ENCODE measurements around the gene PLEKHA3. TPM values are rescaled to one million over a fixed set of nuclear protein-coding genes. Genes with fewer than 3 reads are reported as not detected.

The PLEKHA3 gene
- total RNA-seq, 2 donors from 2014 or later, result 20.4 to 34.1 TPM

DNA sequence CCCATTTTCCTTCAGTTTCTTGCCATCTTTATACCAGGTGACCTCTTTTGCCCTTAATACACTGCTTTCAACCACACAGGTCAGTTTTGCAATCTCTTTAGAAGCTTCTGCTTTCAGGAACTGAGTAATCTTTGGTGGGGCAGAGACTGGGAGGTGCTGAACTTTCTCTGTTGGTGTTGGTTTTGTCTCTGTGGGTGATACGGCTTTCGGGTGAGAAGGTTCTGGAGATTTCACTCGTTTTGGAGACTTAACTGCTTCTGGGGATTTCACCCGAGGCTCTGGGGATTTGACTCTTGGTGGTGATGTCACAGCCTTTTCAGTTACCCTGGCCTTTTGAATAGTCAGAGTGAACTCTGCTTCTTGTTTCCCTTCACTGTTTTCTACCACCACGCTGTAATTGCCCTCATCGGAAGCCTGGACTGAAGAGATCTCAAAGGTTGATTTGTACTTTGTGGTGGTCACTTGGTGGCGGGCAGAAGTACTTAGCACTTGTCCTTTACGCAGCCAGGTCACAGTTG lies 50.4 kb downstream of the PLEKHA3 start:
- peaks cover 38 to 51% of the 10 kb centered on the region in 2 donors for H3K36me3 Mint-ChIP-seq
- DNase-seq (ENCODE audit: low spot score in 2 of 2), result peak; percentile 42 to 76
- H3K9me3 Mint-ChIP-seq, result peaks cover 5 to 7% of the 10 kb centered on the region in 2 donors
- peak overlapping the region; percentile 26 to 50 for H3K27ac Mint-ChIP-seq
- ATAC-seq, result peak; percentile 95

DNA sequence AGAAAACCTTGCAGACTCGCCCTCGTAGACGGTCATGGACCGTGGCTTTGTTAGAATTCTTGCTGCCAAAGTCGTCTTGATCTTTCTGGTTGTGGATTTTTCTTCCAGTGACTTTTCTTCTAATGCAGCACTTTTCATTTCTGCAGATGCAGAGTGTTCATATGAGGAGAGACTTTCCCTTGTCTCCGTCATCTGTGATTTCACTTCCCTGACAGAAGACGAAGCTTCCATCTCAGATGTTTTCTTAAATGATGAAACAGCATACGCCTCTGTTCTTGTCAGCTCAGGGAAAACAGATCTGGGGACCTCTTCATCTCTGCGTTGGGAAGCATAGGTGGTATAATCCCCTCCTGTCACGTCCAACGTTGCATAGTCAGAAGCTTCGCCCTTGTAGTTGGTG lies 50.9 kb downstream of the PLEKHA3 start:
- peaks cover 36 to 47% of the 10 kb centered on the region in 2 donors for H3K36me3 Mint-ChIP-seq
- ATAC-seq (no peak), DNase-seq (ENCODE audit: low spot score in 2 of 2) (no peak)
- peaks cover 5 to 7% of the 10 kb centered on the region in 2 donors for H3K9me3 Mint-ChIP-seq
- peak overlapping the region; percentile 26 to 50 for H3K27ac Mint-ChIP-seq

GRCh38 chr2:178536037-178536436 lies 55.8 kb downstream of the PLEKHA3 start:
- H3K9me3 Mint-ChIP-seq, result peaks cover 5 to 7% of the 10 kb centered on the region in 2 donors
- H3K36me3 Mint-ChIP-seq, result peaks cover 44 to 45% of the 10 kb centered on the region in 2 donors
- DNase-seq (ENCODE audit: low spot score in 2 of 2) (no peak), ATAC-seq (no peak)
- H3K27ac Mint-ChIP-seq, result no peak overlapping the region

GRCh38 chr2:178542161-178542560 lies 61.9 kb downstream of the PLEKHA3 start:
- Mint-ChIP-seq H3K27ac (peak overlapping the region in 1 of 2 donors; percentile 83), H3K36me3 (peaks cover 7 to 29% of the 10 kb centered on the region in 2 donors), H3K9me3 (no peaks in the 10 kb centered on the region)
- ATAC-seq (no peak), DNase-seq (ENCODE audit: low spot score in 2 of 2) (no peak)

- no peak for ATAC-seq
- no peak overlapping the region for H3K27ac Mint-ChIP-seq
- peaks cover 10 to 32% of the 10 kb centered on the region in 2 donors for H3K36me3 Mint-ChIP-seq
Measured at GRCh38 chr2:178542569-178542968, 62.3 kb downstream of the PLEKHA3 start.

GRCh38 chr2:178550352-178550751 lies 70.1 kb downstream of the PLEKHA3 start:
- no peak overlapping the region for H3K27ac Mint-ChIP-seq
- peaks cover 0 to 7% of the 10 kb centered on the region in 2 donors for H3K9me3 Mint-ChIP-seq
- no peak for DNase-seq (ENCODE audit: low spot score in 2 of 2)
- peaks cover 59% of the 10 kb centered on the region in 2 donors for H3K36me3 Mint-ChIP-seq
- ATAC-seq, result no peak

More at GRCh38 chr2:178542569-178542968, 62.3 kb downstream of the PLEKHA3 start:
- H3K9me3 Mint-ChIP-seq, result peaks cover 0 to 2% of the 10 kb centered on the region in 2 donors
- no peak for DNase-seq (ENCODE audit: low spot score in 2 of 2)

DNA sequence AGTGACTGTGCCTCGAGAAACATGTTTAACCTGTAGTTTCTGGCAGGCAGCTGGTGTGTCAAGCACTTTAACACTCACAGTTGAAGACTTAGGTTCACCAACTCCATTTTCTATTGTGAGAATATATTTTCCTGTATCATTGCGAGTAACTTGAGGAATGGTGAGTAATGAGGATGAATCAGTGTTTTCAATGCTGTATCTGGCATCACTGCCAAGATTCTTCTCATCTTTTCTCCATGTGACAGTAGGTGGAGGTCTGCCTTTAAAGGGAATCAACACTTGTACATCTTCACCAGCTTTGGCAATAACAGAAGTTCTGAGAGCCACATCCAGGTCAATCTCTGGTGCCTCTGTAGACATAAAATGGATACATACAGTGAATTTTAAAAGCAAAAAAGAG lies 72.8 kb downstream of the PLEKHA3 start:
- DNase-seq (ENCODE audit: low spot score in 2 of 2) (no peak), ATAC-seq (peak; percentile 35 to 57)
- peaks cover 55 to 57% of the 10 kb centered on the region in 2 donors for H3K36me3 Mint-ChIP-seq
- H3K9me3 Mint-ChIP-seq, result peaks cover 0 to under 1% of the 10 kb centered on the region in 2 donors
- H3K27ac Mint-ChIP-seq, result peak overlapping the region in 1 of 2 donors; percentile 56

Other genes with a start within 250 kb of the PLEKHA3 start
- 100 to 1,000 TPM in 1 of 2 donors, 10 to 100 TPM in 1; 57.2 to 144 TPM for gene PRKRA, start 29.3 kb upstream of the PLEKHA3 start, total RNA-seq
- 1 to 10 TPM; 1.7 to 4.5 TPM for gene PJVK, start 29.1 kb upstream of the PLEKHA3 start, total RNA-seq
- gene FKBP7, start 1.9 kb upstream of the PLEKHA3 start, total RNA-seq, result 1 to 10 TPM; 1.6 to 2.8 TPM

Measured in activated naive CD4-positive, alpha-beta T cell treated with anti-CD3 and anti-CD28 coated beads, Interleukin-2, amount 50 U/mL, for 72 hours (primary cell).